AG09319 (cell line): ENCODE results near the gene FAM171A1.

Experiments
- DNase-seq: peaks from one replicate; pipeline ENCODE4 v3.0.0-alpha.2; 2010; ENCODE audit warnings: low read depth; ENCODE audit errors: extremely low read depth
- CTCF ChIP-seq: IDR thresholded peaks from 2 replicates; pipeline ENCODE4 v1.5.1; 2011; ENCODE audit warnings: low read depth, mild to moderate bottlenecking, inconsistent platforms, low read length, moderate library complexity

Gene FAM171A1

GRCh38 chr10:15322356-15322755 lies 48.7 kb downstream of the FAM171A1 start:
- DNase-seq, result no peak
- no peak for TF ChIP-seq CTCF

- DNase-seq, result peak; percentile 54
- no peak for TF ChIP-seq CTCF
Measured at GRCh38 chr10:15321431-15322341, 49.4 kb downstream of the FAM171A1 start.

- no peak for DNase-seq
Measured at GRCh38 chr10:15320522-15321203, 50.4 kb downstream of the FAM171A1 start.

GRCh38 chr10:15320118-15320517 lies 51.0 kb downstream of the FAM171A1 start:
- DNase-seq, result no peak
- no peak for TF ChIP-seq CTCF

More at GRCh38 chr10:15320522-15321203, 50.4 kb downstream of the FAM171A1 start:
- TF ChIP-seq CTCF, result no peak

- DNase-seq, result no peak
- no peak for TF ChIP-seq CTCF
Measured at GRCh38 chr10:15316871-15317464, 54.1 kb downstream of the FAM171A1 start.

- no peak for DNase-seq
- no peak for TF ChIP-seq CTCF
Measured at GRCh38 chr10:15316145-15316544, 54.9 kb downstream of the FAM171A1 start.

- no peak for TF ChIP-seq CTCF
- no peak for DNase-seq
Measured at GRCh38 chr10:15315286-15315685, 55.8 kb downstream of the FAM171A1 start.
